PC-9 (cell line): ENCODE measurements around the gene CNTFR. TPM values are rescaled to one million over a fixed set of nuclear protein-coding genes. Genes with fewer than 3 reads are reported as not detected.

Experiments
- BruUV-seq: library from RNA; stranded (reverse); fragments of 400-500 nt; replicated peaks from 2 replicates; lab custom pipeline; 2021; lab: Mats Ljungman, UMichigan
- CTCF ChIA-PET: fragments of 300-600 bp; sonication (Branson Sonifier 250); formaldehyde crosslinking; loops from one replicate; lab custom pipeline; 2022; ENCODE audit warnings: antibody characterized with exemption; lab: Charles Lee
- POLR2A ChIA-PET: fragments of 300-600 bp; sonication (Branson Sonifier 250); formaldehyde crosslinking; loops from one replicate; lab custom pipeline; 2022; ENCODE audit warnings: antibody characterized with exemption; ENCODE audit not compliant: unreplicated experiment; lab: Charles Lee
- DNase-seq, 2 experiments: peaks; one replicate each; pipeline versions ENCODE4 v3.0.0 to v3.0.0-alpha.2; 2015 to 2022; ENCODE audit warnings: mixed read lengths in 1 of 2
- H2AFZ ChIP-seq: fragments of 200-600 bp; sonication (generic); 2 replicates; pipeline ENCODE4 v1.8.1; 2017; ENCODE audit warnings: antibody characterized with exemption
- H3F3A ChIP-seq: fragments of 200-600 bp; sonication (generic); 2 replicates; pipeline ENCODE4 v1.8.1; 2017; ENCODE audit warnings: antibody characterized with exemption, mild to moderate bottlenecking, low read depth; ENCODE audit not compliant: insufficient read depth
- H3K27ac ChIP-seq: fragments of 200-600 bp; sonication (generic); 2 replicates; pipeline ENCODE4 v1.6.1; 2016; ENCODE audit warnings: mixed run types
- H3K27me3 ChIP-seq: fragments of 200-600 bp; sonication (generic); 2 replicates; pipeline ENCODE4 v1.6.1; 2016; ENCODE audit warnings: low read depth, mixed run types; ENCODE audit not compliant: insufficient read depth
- H3K36me3 ChIP-seq: fragments of 200-600 bp; sonication (generic); 2 replicates; pipeline ENCODE4 v1.6.1; 2016; ENCODE audit warnings: low read depth, mixed run types
- H3K4me1 ChIP-seq: fragments of 200-600 bp; sonication (generic); replicated peaks from 2 replicates; pipeline ENCODE4 v1.6.1; 2016; ENCODE audit warnings: mixed run types; ENCODE audit not compliant: insufficient read depth
- H3K4me2 ChIP-seq: fragments of 200-600 bp; sonication (generic); 2 replicates; pipeline ENCODE4 v1.6.1; 2017; ENCODE audit warnings: mixed run types
- H3K4me3 ChIP-seq: fragments of 200-600 bp; sonication (generic); 2 replicates; pipeline ENCODE4 v1.6.1; 2016; ENCODE audit warnings: mixed run types
- H3K79me2 ChIP-seq: fragments of 200-600 bp; sonication (generic); 2 replicates; pipeline ENCODE4 v1.6.1; 2017; ENCODE audit warnings: low read depth, mixed run types
- H3K9me2 ChIP-seq: fragments of 200-600 bp; sonication (generic); 2 replicates; pipeline ENCODE4 v1.8.1; 2017; ENCODE audit warnings: mild to moderate bottlenecking; ENCODE audit not compliant: insufficient read depth
- H3K9me3 ChIP-seq: fragments of 200-600 bp; sonication (generic); 2 replicates; pipeline ENCODE4 v1.8.1; 2016; ENCODE audit warnings: low read depth; ENCODE audit not compliant: insufficient read depth
- H4K20me1 ChIP-seq: fragments of 200-600 bp; sonication (generic); 2 replicates; pipeline ENCODE4 v1.8.1; 2017; ENCODE audit not compliant: insufficient read depth
- EZH2 ChIP-seq: fragments of 200-600 bp; sonication (generic); IDR thresholded peaks from 2 replicates; pipeline ENCODE4 v1.8.0; 2017; ENCODE audit warnings: antibody characterized with exemption, low read depth
- intact Hi-C: fragments of 100-400 bp; cut with micrococcal nuclease; formaldehyde crosslinking; loops from one replicate; pipeline ENCODE4 v1.10.0; 2022; ENCODE audit not compliant: unreplicated experiment
- total RNA-seq: library from RNA; stranded (reverse); gene quantifications from 2 replicates; pipeline ENCODE4 v1.2.3, GENCODE V29; 2021
- TF ChIP-seq, protein P1 (sequence below): fragments of 200-600 bp; sonication (generic); conservative IDR thresholded peaks from 2 replicates; pipeline ENCODE4 v1.6.1; 2017; ENCODE audit warnings: mixed run types, antibody characterized with exemption, mild to moderate bottlenecking, moderate library complexity

The CNTFR gene
- total RNA-seq, 1 experiment from 2014 or later, result not detected

DNA sequence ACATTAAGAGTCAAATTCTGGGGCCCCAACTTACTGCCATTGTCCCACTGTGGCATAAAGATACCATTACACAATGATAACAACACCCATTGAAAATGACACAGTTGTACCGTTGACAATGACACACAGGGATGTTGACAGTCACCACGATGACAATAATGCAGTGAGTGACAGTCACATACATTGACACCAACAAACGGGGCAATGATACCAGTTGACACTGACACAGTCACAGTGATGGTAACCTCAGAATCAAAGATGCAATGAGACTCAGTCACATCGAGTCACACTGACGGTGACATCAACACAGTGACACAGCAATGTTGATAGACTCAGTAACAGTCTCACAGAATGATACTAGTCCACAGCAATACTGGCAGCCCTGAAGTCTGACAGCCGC lies 16.9 kb downstream of the CNTFR start:
- no peak for TF ChIP-seq EZH2
- TF ChIP-seq, protein P1, sequence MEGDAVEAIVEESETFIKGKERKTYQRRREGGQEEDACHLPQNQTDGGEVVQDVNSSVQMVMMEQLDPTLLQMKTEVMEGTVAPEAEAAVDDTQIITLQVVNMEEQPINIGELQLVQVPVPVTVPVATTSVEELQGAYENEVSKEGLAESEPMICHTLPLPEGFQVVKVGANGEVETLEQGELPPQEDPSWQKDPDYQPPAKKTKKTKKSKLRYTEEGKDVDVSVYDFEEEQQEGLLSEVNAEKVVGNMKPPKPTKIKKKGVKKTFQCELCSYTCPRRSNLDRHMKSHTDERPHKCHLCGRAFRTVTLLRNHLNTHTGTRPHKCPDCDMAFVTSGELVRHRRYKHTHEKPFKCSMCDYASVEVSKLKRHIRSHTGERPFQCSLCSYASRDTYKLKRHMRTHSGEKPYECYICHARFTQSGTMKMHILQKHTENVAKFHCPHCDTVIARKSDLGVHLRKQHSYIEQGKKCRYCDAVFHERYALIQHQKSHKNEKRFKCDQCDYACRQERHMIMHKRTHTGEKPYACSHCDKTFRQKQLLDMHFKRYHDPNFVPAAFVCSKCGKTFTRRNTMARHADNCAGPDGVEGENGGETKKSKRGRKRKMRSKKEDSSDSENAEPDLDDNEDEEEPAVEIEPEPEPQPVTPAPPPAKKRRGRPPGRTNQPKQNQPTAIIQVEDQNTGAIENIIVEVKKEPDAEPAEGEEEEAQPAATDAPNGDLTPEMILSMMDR, result no peak
- Histone ChIP-seq H3K4me1 (no peaks in the 10 kb centered on the region), H4K20me1 (no peaks in the 10 kb centered on the region), H3K36me3 (no peaks in the 10 kb centered on the region), H3K9me2 (no peaks in the 10 kb centered on the region), H3K27me3 (peaks cover 34% of the 10 kb centered on the region), H3K9me3 (no peaks in the 10 kb centered on the region), H3K27ac (no peak overlapping the region), H3K79me2 (no peaks in the 10 kb centered on the region), H3K4me3 (no peak overlapping the region), H3K4me2 (no peak overlapping the region), H3F3A (no peaks in the 10 kb centered on the region), H2AFZ (no peak overlapping the region)
- BruUV-seq, result no TSS peak
- intact Hi-C loops, result no loop called here
- no peak for DNase-seq
- ChIA-PET POLR2A (no interaction called here), CTCF (no interaction called here)

DNA sequence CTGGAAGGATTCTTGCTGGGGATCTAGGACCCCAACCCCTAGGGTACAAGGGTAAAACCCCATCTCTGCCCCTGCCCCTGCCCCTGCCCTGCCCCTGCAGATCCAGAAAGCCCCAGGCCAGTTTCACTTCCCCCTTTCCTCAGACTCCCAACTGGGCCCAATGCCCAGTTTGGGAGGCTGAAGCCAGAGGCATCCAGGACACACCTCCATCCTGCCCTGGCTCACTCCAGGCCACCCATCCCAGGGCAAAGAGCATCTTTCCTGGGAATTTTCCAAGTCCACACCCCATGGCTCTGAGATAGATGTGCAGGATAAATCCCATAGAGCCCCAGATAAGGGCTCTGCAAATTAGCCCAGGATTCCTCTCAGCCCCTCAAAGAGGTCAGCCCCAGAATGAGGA lies 17.4 kb downstream of the CNTFR start:
- Histone ChIP-seq H3K4me2 (no peak overlapping the region), H3K9me2 (no peaks in the 10 kb centered on the region), H3K27ac (no peak overlapping the region), H4K20me1 (no peaks in the 10 kb centered on the region), H3K36me3 (no peaks in the 10 kb centered on the region), H3K9me3 (no peaks in the 10 kb centered on the region), H3K79me2 (no peaks in the 10 kb centered on the region), H3F3A (no peaks in the 10 kb centered on the region), H3K4me3 (no peak overlapping the region), H3K27me3 (peaks cover 35% of the 10 kb centered on the region), H3K4me1 (no peaks in the 10 kb centered on the region), H2AFZ (no peak overlapping the region)
- ChIA-PET POLR2A (no interaction called here), CTCF (no interaction called here)
- no peak for DNase-seq
- TF ChIP-seq, protein P1, result no peak
- TF ChIP-seq EZH2, result no peak
- BruUV-seq, result no TSS peak
- intact Hi-C loops, result no loop called here

DNA sequence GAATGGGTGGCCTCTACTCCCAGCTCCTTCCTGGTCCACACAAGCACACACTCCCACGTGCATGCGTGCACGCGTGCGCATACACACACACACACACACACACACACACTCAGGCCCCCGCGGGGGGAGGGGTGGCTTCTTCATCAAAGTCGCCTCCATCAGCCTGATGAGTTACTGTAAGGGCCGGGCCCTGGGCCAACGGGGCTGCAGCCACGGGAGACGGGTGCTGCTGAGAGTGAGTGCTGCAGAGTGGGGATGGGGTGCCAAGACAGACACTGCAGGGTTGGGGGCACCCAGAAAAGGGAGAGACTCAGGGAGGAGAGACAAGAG lies 18.1 kb downstream of the CNTFR start:
- no peaks in the 10 kb centered on the region for H3F3A ChIP-seq
- H3K79me2 ChIP-seq, result no peaks in the 10 kb centered on the region
- no peak overlapping the region for H2AFZ ChIP-seq
- no peaks in the 10 kb centered on the region for H3K4me1 ChIP-seq
- POLR2A ChIA-PET, result no interaction called here
- peaks cover 37% of the 10 kb centered on the region for H3K27me3 ChIP-seq
- no peaks in the 10 kb centered on the region for H3K9me2 ChIP-seq
- no peak for TF ChIP-seq EZH2
- no peak overlapping the region for H3K27ac ChIP-seq
- no TSS peak for BruUV-seq
- H3K4me3 ChIP-seq, result no peak overlapping the region
- CTCF ChIA-PET, result no interaction called here
- no peak overlapping the region for H3K4me2 ChIP-seq
- intact Hi-C loops, result no loop called here
- H3K9me3 ChIP-seq, result no peaks in the 10 kb centered on the region
- DNase-seq, result no peak
- H3K36me3 ChIP-seq, result no peaks in the 10 kb centered on the region
- H4K20me1 ChIP-seq, result no peaks in the 10 kb centered on the region

DNA sequence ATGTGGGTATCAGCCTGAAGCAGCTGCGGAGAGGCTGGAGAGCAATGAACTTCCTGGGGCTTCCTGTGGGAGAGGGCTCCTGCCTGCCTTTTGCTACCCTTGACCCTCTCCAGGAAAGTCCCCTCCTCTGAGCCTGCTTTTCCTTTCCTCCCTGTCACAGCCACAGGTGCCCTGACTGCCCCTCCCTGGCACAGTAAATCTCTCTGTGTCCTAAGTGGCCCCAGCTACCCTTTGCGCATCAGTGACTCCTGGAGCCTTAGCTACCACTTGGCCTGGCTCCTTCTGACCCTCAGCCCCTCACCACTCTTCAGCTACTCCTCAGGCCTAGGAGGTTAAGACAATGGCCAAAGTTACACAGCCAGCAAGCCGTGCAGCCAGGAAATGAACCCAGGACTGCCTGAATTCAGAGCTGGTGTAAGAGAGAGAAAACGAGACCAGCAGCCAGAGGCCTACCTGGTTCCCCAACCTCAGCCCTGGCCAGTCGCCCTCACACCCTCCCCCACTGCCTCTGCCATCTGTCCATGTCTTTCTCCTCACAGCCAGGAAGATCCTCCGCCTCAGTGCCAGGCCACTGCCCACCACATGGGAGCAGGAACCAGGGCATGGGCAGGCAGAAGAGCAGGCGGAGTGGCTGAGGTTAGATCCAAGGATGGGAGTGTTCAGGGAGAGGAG lies 18.6 kb downstream of the CNTFR start:
- no peaks in the 10 kb centered on the region for H3K9me2 ChIP-seq
- no TSS peak for BruUV-seq
- no peak for DNase-seq
- peaks cover 33% of the 10 kb centered on the region for H3K27me3 ChIP-seq
- intact Hi-C loops, result no loop called here
- H3K4me1 ChIP-seq, result no peaks in the 10 kb centered on the region
- TF ChIP-seq EZH2, result no peak
- TF ChIP-seq, protein P1, result no peak
- no peak overlapping the region for H3K4me2 ChIP-seq
- no peaks in the 10 kb centered on the region for H3K9me3 ChIP-seq
- H2AFZ ChIP-seq, result no peak overlapping the region
- no peak overlapping the region for H3K27ac ChIP-seq
- H3K4me3 ChIP-seq, result no peak overlapping the region
- ChIA-PET CTCF (no interaction called here), POLR2A (no interaction called here)
- H3K36me3 ChIP-seq, result no peaks in the 10 kb centered on the region
- no peaks in the 10 kb centered on the region for H3F3A ChIP-seq
- no peaks in the 10 kb centered on the region for H4K20me1 ChIP-seq
- no peaks in the 10 kb centered on the region for H3K79me2 ChIP-seq
